SK-N-SH (cell line): ENCODE measurements around the gene CACNG4.

ENCODE experiments used
- CHD2 ChIP-seq: fragments of 150-350 bp; IDR thresholded peaks from 2 replicates; pipeline ENCODE4 v1.6.1; 2018; ENCODE audit warnings: low read length; ENCODE audit not compliant: partially characterized antibody
- EP300 ChIP-seq, 2 experiments: IDR thresholded peaks; 2 replicates each; pipeline versions ENCODE4 v1.4.0 to v1.6.1; 2012; ENCODE audit warnings: borderline replicate concordance in 1 of 2, low read depth in 1 of 2, low read length in 1 of 2
- EZH2phosphoT487 ChIP-seq: fragments of 200-600 bp; sonication (generic); IDR thresholded peaks from 2 replicates; pipeline ENCODE4 v1.6.1; 2017; ENCODE audit warnings: low read depth, mixed run types, mild to moderate bottlenecking, antibody characterized with exemption, moderate library complexity, borderline replicate concordance
- FOXM1 ChIP-seq: IDR thresholded peaks from 2 replicates; pipeline ENCODE4 v1.4.0; 2012; ENCODE audit warnings: low read depth, mild to moderate bottlenecking
- GABPA ChIP-seq: IDR thresholded peaks from 2 replicates; pipeline ENCODE4 v1.4.0; 2012; ENCODE audit warnings: low read depth, mild to moderate bottlenecking
- MXI1 ChIP-seq: IDR thresholded peaks from 2 replicates; pipeline ENCODE4 v1.6.1; 2012; ENCODE audit warnings: mild to moderate bottlenecking, low read depth, low read length, improper control_type of control experiment
- POLR2AphosphoS5 ChIP-seq: IDR thresholded peaks from 2 replicates; pipeline ENCODE4 v1.6.1; 2012; ENCODE audit warnings: low read depth, low read length
- SIN3A ChIP-seq: IDR thresholded peaks from 2 replicates; pipeline ENCODE4 v1.6.1; 2012; ENCODE audit warnings: low read depth, mild to moderate bottlenecking, low read length, moderate library complexity, borderline replicate concordance
- TAF1 ChIP-seq: IDR thresholded peaks from 2 replicates; pipeline ENCODE4 v1.6.1; 2012; ENCODE audit warnings: low read depth, mild to moderate bottlenecking, low read length, moderate library complexity, borderline replicate concordance
- YY1 ChIP-seq: IDR thresholded peaks from 2 replicates; pipeline ENCODE4 v1.4.0; 2012; ENCODE audit warnings: low read depth, mild to moderate bottlenecking
- TF ChIP-seq, protein P1 (sequence below): fragments of 200-600 bp; sonication (generic); IDR thresholded peaks from 2 replicates; pipeline ENCODE4 v1.6.1; 2017; ENCODE audit warnings: antibody characterized with exemption, mild to moderate bottlenecking, moderate library complexity
- TF ChIP-seq, protein P2 (sequence below): IDR thresholded peaks from 2 replicates; pipeline ENCODE4 v1.4.0; 2012; ENCODE audit warnings: low read depth
- TF ChIP-seq, protein P3 (sequence below): IDR thresholded peaks from 2 replicates; pipeline ENCODE4 v1.6.1; 2012; ENCODE audit warnings: mild to moderate bottlenecking, low read depth, low read length, moderate library complexity

DNA sequence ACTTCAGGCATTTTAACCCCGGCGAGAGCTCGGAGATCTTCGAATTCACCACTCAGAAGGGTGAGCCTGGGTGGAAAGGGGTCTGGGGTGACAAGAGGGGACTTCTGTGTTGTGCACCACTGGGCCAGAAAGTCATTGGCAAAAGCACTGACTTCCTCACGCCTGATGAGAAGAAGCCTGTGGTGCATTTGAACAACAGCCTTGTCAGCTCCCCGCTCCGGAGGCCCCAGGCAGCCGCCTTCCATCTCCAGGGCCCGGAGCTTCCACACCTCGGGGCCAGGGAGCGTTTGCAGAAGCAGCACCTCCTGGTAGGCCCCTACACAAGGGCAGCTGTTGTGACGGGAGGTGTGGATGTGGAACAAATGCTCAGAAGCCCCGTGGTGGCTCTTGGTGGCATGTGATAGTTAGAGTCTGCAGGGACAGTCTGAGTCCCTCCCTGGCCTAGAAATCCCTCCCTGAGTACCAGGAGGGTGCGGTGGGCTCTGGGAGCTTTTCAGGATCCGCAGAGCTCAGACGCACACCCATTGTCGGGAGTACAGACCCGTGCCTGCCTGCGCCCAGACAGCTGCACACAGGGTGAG lies 89.6 kb downstream of the CACNG4 start:
- TF ChIP-seq YY1 (no peak), POLR2AphosphoS5 (no peak), GABPA (no peak), EZH2phosphoT487 (no peak), TAF1 (no peak), FOXM1 (no peak), CHD2 (no peak), MXI1 (no peak), SIN3A (no peak), EP300 (IDR thresholded peaks at IDR 0.05; ENCODE audit: borderline replicate concordance in 1 of 2, low read depth in 1 of 2, low read length in 1 of 2) (no peak)
- TF ChIP-seq, protein P1, sequence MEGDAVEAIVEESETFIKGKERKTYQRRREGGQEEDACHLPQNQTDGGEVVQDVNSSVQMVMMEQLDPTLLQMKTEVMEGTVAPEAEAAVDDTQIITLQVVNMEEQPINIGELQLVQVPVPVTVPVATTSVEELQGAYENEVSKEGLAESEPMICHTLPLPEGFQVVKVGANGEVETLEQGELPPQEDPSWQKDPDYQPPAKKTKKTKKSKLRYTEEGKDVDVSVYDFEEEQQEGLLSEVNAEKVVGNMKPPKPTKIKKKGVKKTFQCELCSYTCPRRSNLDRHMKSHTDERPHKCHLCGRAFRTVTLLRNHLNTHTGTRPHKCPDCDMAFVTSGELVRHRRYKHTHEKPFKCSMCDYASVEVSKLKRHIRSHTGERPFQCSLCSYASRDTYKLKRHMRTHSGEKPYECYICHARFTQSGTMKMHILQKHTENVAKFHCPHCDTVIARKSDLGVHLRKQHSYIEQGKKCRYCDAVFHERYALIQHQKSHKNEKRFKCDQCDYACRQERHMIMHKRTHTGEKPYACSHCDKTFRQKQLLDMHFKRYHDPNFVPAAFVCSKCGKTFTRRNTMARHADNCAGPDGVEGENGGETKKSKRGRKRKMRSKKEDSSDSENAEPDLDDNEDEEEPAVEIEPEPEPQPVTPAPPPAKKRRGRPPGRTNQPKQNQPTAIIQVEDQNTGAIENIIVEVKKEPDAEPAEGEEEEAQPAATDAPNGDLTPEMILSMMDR, result no peak
- TF ChIP-seq, protein P2, sequence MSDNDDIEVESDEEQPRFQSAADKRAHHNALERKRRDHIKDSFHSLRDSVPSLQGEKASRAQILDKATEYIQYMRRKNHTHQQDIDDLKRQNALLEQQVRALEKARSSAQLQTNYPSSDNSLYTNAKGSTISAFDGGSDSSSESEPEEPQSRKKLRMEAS, result no peak
- TF ChIP-seq, protein P3, sequence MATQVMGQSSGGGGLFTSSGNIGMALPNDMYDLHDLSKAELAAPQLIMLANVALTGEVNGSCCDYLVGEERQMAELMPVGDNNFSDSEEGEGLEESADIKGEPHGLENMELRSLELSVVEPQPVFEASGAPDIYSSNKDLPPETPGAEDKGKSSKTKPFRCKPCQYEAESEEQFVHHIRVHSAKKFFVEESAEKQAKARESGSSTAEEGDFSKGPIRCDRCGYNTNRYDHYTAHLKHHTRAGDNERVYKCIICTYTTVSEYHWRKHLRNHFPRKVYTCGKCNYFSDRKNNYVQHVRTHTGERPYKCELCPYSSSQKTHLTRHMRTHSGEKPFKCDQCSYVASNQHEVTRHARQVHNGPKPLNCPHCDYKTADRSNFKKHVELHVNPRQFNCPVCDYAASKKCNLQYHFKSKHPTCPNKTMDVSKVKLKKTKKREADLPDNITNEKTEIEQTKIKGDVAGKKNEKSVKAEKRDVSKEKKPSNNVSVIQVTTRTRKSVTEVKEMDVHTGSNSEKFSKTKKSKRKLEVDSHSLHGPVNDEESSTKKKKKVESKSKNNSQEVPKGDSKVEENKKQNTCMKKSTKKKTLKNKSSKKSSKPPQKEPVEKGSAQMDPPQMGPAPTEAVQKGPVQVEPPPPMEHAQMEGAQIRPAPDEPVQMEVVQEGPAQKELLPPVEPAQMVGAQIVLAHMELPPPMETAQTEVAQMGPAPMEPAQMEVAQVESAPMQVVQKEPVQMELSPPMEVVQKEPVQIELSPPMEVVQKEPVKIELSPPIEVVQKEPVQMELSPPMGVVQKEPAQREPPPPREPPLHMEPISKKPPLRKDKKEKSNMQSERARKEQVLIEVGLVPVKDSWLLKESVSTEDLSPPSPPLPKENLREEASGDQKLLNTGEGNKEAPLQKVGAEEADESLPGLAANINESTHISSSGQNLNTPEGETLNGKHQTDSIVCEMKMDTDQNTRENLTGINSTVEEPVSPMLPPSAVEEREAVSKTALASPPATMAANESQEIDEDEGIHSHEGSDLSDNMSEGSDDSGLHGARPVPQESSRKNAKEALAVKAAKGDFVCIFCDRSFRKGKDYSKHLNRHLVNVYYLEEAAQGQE, result no peak
